GM23338 (cell line): Measurements from ENCODE around the gene CAMK1. TPM values are rescaled to one million over a fixed set of nuclear protein-coding genes. Genes with fewer than 3 reads are reported as not detected.

Experiments
- ATAC-seq: fragments of 200-7000 bp; cut with Tn5 transposase; 3 replicates; pipeline ENCODE4 v1.9.1; 2020
- DNase-seq: peaks from one replicate; pipeline ENCODE4 v3.0.0-alpha.2; 2015; ENCODE audit warnings: low spot score
- H2AFZ ChIP-seq: fragments of 200-600 bp; sonication (generic); 2 replicates; pipeline ENCODE4 v1.8.0; 2016; ENCODE audit warnings: antibody characterized with exemption, mild to moderate bottlenecking, moderate library complexity
- H3F3A ChIP-seq: fragments of 200-600 bp; sonication (generic); replicated peaks from 2 replicates; pipeline ENCODE4 v1.8.0; 2017; ENCODE audit warnings: antibody characterized with exemption, mixed run types, low read depth
- H3K27ac ChIP-seq: fragments of 200-600 bp; sonication (generic); 2 replicates; pipeline ENCODE4 v1.6.1; 2016; ENCODE audit warnings: low read depth
- H3K27me3 ChIP-seq: fragments of 200-600 bp; sonication (generic); 2 replicates; pipeline ENCODE4 v1.8.0; 2016; ENCODE audit warnings: mild to moderate bottlenecking, mixed run types, moderate library complexity; ENCODE audit not compliant: insufficient read depth
- H3K36me3 ChIP-seq: fragments of 200-600 bp; sonication (generic); 2 replicates; pipeline ENCODE4 v1.8.0; 2016; ENCODE audit warnings: mild to moderate bottlenecking; ENCODE audit not compliant: insufficient read depth
- H3K4me1 ChIP-seq: fragments of 200-600 bp; sonication (generic); 2 replicates; pipeline ENCODE4 v1.8.0; 2016; ENCODE audit warnings: mild to moderate bottlenecking, moderate library complexity; ENCODE audit not compliant: insufficient read depth
- H3K4me2 ChIP-seq: fragments of 200-600 bp; sonication (generic); 2 replicates; pipeline ENCODE4 v1.7.1; 2017; ENCODE audit warnings: mixed run types
- H3K4me3 ChIP-seq: fragments of 200-600 bp; sonication (generic); 2 replicates; pipeline ENCODE4 v1.6.1; 2016; ENCODE audit warnings: mixed run types
- H3K79me2 ChIP-seq: fragments of 200-600 bp; sonication (generic); replicated peaks from 2 replicates; pipeline ENCODE4 v1.8.0; 2017; ENCODE audit warnings: mild to moderate bottlenecking; ENCODE audit not compliant: insufficient read depth
- H3K9me2 ChIP-seq: fragments of 200-600 bp; sonication (generic); 2 replicates; pipeline ENCODE4 v1.8.0; 2017; ENCODE audit not compliant: insufficient read depth
- H4K20me1 ChIP-seq: fragments of 200-600 bp; sonication (generic); replicated peaks from 2 replicates; pipeline ENCODE4 v1.8.0; 2017; ENCODE audit warnings: mild to moderate bottlenecking; ENCODE audit not compliant: insufficient read depth
- H3K27ac Mint-ChIP-seq: 2 replicates; pipeline ENCODE4 v1.8.0; 2020; ENCODE audit warnings: inconsistent platforms, mild to moderate bottlenecking, moderate library complexity, mixed read lengths
- H3K27me3 Mint-ChIP-seq: 3 replicates; pipeline ENCODE4 v1.8.0; 2022; ENCODE audit warnings: low read depth, mild to moderate bottlenecking, moderate library complexity, mixed read lengths, inconsistent platforms; ENCODE audit not compliant: insufficient read depth, poor library complexity
- H3K36me3 Mint-ChIP-seq: 3 replicates; pipeline ENCODE4 v1.8.0; 2021; ENCODE audit warnings: low read depth, mild to moderate bottlenecking, inconsistent platforms, moderate library complexity, mixed read lengths
- H3K4me1 Mint-ChIP-seq: 3 replicates; pipeline ENCODE4 v1.8.0; 2020; ENCODE audit warnings: mild to moderate bottlenecking, inconsistent platforms, mixed read lengths
- H3K4me3 Mint-ChIP-seq: 3 replicates; pipeline ENCODE4 v1.8.0; 2021; ENCODE audit warnings: moderate library complexity, mild to moderate bottlenecking, inconsistent platforms, mixed read lengths
- H3K9me3 Mint-ChIP-seq: 3 replicates; pipeline ENCODE4 v1.8.0; 2020; ENCODE audit warnings: moderate library complexity, mild to moderate bottlenecking, inconsistent platforms, mixed read lengths
- CREB1 ChIP-seq: fragments of 250-450 bp; sonication (Bioruptor Pico); IDR thresholded peaks from 2 replicates; pipeline ENCODE4 v1.5.0; 2020; ENCODE audit warnings: low read depth, mild to moderate bottlenecking, moderate library complexity
- CTCF ChIP-seq, 2 experiments: fragments of 200-600 bp in 1 of 2; sonication (generic) in 1 of 2; conservative IDR thresholded peaks; 2 replicates each; pipeline versions ENCODE4 v1.5.1 to v1.6.1; 2016 to 2017; ENCODE audit warnings: antibody characterized with exemption in 2 of 2, low read depth in 2 of 2, mild to moderate bottlenecking in 2 of 2, moderate library complexity in 1 of 2
- ETS1 ChIP-seq: IDR thresholded peaks from 2 replicates; pipeline ENCODE4 v1.6.1; 2016; ENCODE audit warnings: antibody characterized with exemption
- POLR2AphosphoS5 ChIP-seq: IDR thresholded peaks from 2 replicates; pipeline ENCODE4 v1.6.1; 2016; ENCODE audit warnings: antibody characterized with exemption, low read depth
- ZNF331 ChIP-seq: fragments of 250-450 bp; sonication (Bioruptor Pico); IDR thresholded peaks from 2 replicates; pipeline ENCODE4 v1.5.0; 2020; ENCODE audit warnings: low read depth, mild to moderate bottlenecking, moderate library complexity
- polyA plus RNA-seq: library from polyadenylated mRNA; unstranded; fragments of >200 nt; fragmentation: Nextera tagmentation; extraction: Ambion mirVana; gene quantifications from 2 replicates; pipeline ENCODE4 v1.2.1, GENCODE V29; 2016
- total RNA-seq: library from RNA; depleted of rRNA; stranded (reverse); fragments of >200 nt; shearing (Covaris generic); gene quantifications from 2 replicates; pipeline ENCODE4 v1.2.3, GENCODE V29; 2014
- TF ChIP-seq, protein P1 (sequence below): IDR thresholded peaks from one replicate; pipeline ENCODE4 v1.6.1; 2018; ENCODE audit warnings: antibody characterized with exemption; ENCODE audit not compliant: unreplicated experiment

CAMK1 gene
- total and polyA plus RNA-seq, 2 experiments from 2014 or later: 4.4 TPM

DNA sequence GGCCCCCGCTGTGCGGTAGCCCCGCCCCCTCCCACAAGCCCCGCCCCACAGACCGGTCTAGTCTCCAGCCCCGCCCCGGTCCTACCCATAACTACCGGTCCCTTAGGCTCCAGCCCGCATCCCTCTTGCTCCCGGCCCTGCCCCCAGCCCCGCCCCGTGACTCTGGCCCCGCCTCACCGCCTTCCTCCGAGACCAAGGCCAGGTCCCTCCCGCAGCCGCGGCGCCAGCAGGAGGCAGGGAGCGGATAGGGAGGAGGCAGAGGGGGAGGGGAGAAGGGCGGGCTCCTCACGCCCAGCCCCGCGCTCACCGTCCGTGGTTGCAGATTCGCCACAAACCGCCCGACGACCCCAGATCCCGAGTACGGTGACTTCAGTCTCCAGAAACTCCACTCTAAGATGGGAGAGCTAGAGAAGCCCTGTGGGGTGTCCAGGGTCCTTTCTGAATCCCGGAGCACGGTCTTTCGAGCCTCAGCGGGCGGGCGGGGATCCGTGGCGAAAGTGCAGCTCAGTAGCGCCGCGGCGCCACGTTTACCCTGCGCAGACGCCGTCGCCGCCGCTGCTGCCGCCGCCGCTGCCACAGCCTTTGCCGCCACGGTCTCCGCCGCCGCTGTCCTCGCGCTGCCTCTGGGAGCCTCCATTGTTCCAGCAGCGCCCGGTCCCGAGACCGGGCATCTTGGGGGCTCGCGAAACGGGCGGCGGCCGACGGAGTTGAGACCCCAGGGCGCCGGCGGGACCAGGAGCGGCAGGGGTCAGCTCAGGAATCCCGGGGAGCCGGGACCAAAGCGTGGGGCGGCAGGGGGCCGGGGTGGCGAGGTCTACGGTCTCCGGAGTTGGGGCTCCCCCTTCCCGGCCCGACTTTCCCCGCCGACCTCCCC lies 38.3 kb downstream of the CAMK1 start, which contains the start of gene BRPF1:
Gene BRPF1 (plus strand): TSS at position 530 of the 874 bp plus-strand sequence. CDS start 2,406 bp downstream, outside the sequence.
- Histone ChIP-seq H3K4me2 (peak within 1 kb of the TSS; percentile 98), H3K27ac (peak within 1 kb of the TSS; percentile 97), H3K4me3 (peak within 1 kb of the TSS; percentile 91), H3K9me2 (no peaks in the 10 kb centered on the region), H3K4me1 (peaks cover 16% of the 10 kb centered on the region), H3F3A (0 out of 2 replicates have a peak, but pooled peaks cover 8% of the 10 kb centered on the region), H3K79me2 (peaks cover 36% of the 10 kb centered on the region), H3K36me3 (peaks cover 9% of the 10 kb centered on the region), H3K27me3 (no peaks in the 10 kb centered on the region), H2AFZ (peak within 1 kb of the TSS; percentile 94), H4K20me1 (peaks cover 25% of the 10 kb centered on the region)
- Mint-ChIP-seq H3K36me3 (peaks cover 27% of the 10 kb centered on the region), H3K9me3 (no peaks in the 10 kb centered on the region), H3K4me1 (peaks cover 25% of the 10 kb centered on the region), H3K27me3 (peaks cover 4% of the 10 kb centered on the region), H3K27ac (peak within 1 kb of the TSS; percentile 99), H3K4me3 (peak within 1 kb of the TSS; percentile 81)
- ATAC-seq (peak; percentile 91), DNase-seq (peak; percentile 100)
- TF ChIP-seq POLR2AphosphoS5 (peak; percentile 82), ZNF331 (CRISPR knock-in tag) (no peak), CREB1 (CRISPR knock-in tag) (peak; percentile 78), ETS1 (peak; percentile 48), CTCF (conservative IDR thresholded peaks at IDR 0.05; ENCODE audit: low read depth in 2 of 2) (no peak)
- TF ChIP-seq, protein P1, sequence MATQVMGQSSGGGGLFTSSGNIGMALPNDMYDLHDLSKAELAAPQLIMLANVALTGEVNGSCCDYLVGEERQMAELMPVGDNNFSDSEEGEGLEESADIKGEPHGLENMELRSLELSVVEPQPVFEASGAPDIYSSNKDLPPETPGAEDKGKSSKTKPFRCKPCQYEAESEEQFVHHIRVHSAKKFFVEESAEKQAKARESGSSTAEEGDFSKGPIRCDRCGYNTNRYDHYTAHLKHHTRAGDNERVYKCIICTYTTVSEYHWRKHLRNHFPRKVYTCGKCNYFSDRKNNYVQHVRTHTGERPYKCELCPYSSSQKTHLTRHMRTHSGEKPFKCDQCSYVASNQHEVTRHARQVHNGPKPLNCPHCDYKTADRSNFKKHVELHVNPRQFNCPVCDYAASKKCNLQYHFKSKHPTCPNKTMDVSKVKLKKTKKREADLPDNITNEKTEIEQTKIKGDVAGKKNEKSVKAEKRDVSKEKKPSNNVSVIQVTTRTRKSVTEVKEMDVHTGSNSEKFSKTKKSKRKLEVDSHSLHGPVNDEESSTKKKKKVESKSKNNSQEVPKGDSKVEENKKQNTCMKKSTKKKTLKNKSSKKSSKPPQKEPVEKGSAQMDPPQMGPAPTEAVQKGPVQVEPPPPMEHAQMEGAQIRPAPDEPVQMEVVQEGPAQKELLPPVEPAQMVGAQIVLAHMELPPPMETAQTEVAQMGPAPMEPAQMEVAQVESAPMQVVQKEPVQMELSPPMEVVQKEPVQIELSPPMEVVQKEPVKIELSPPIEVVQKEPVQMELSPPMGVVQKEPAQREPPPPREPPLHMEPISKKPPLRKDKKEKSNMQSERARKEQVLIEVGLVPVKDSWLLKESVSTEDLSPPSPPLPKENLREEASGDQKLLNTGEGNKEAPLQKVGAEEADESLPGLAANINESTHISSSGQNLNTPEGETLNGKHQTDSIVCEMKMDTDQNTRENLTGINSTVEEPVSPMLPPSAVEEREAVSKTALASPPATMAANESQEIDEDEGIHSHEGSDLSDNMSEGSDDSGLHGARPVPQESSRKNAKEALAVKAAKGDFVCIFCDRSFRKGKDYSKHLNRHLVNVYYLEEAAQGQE: no peak
